ENCODE data around the gene PLCB2. TPM values are rescaled to one million over a fixed set of nuclear protein-coding genes. Genes with fewer than 3 reads are reported as not detected.

Gene PLCB2
- total and polyA plus RNA-seq, 8 donors = 3.5 to 12.5 (median 5.5) TPM

GRCh38 chr15:40253167-40253790, 54.5 kb downstream of the PLCB2 start:
- H3K27me3 ChIP-seq = peaks cover 0 to 34% (median 17%) of the 10 kb centered on the region in 3 donors
- H3K9me3 ChIP-seq = no peaks in the 10 kb centered on the region
- DNase-seq = no peak
- no peaks in the 10 kb centered on the region for H3K36me3 ChIP-seq
- 24 to 43% (median 28%) methylated on average over 20 to 28 of the region's 28 CpGs for WGBS, 5 donors
- H3K4me1 ChIP-seq = peaks cover 12 to 30% (median 24%) of the 10 kb centered on the region in 4 donors
- H3K4me3 ChIP-seq = peak overlapping the region; percentile 55 to 74 (median 62)
- intact Hi-C loops (cut with DNase I; ENCODE audit: low total_unique reads) = no loop called here
- TF ChIP-seq CTCF (IDR thresholded peaks at IDR 0.05) (no peak), POLR2A (IDR thresholded peaks at IDR 0.05) (no peak), EP300 (IDR thresholded peaks at IDR 0.05) (no peak)
- H3K27ac ChIP-seq = peak overlapping the region in 4 of 5 donors; percentile 36 to 74 (median 54)

- Histone ChIP-seq H3K4me3 (peak overlapping the region; percentile 55 to 74 (median 62)), H3K4me1 (peaks cover 12 to 30% (median 24%) of the 10 kb centered on the region in 4 donors), H3K9me3 (no peaks in the 10 kb centered on the region), H3K36me3 (no peaks in the 10 kb centered on the region), H3K27me3 (peaks cover 0 to 34% (median 17%) of the 10 kb centered on the region in 3 donors), H3K27ac (peak overlapping the region; percentile 36 to 74 (median 51))
- WGBS, 5 donors = 1 to 3% (median 1%) methylated on average over 20 to 82 of the region's 82 CpGs
- intact Hi-C loops (cut with DNase I; ENCODE audit: low total_unique reads) = no loop called here
- DNase-seq = peak; percentile 70 to 88
- TF ChIP-seq POLR2AphosphoS5 (IDR thresholded peaks at IDR 0.05) (peak in 1 of 3 donors; percentile 33), CTCF (IDR thresholded peaks at IDR 0.05) (no peak)
These were observed 55.1 kb downstream of the PLCB2 start for GRCh38 chr15:40252438-40253166.

- no peak for DNase-seq
- TF ChIP-seq POLR2A (IDR thresholded peaks at IDR 0.05) (no peak), POLR2AphosphoS5 (IDR thresholded peaks at IDR 0.05) (no peak), EP300 (IDR thresholded peaks at IDR 0.05) (no peak), CTCF (IDR thresholded peaks at IDR 0.05) (no peak)
- H3K4me3 ChIP-seq = peak overlapping the region; percentile 55 to 74 (median 62)
- peak overlapping the region in 3 of 5 donors; percentile 36 to 74 (median 62) for H3K27ac ChIP-seq
- H3K36me3 ChIP-seq = no peaks in the 10 kb centered on the region
- 26 to 43% (median 39%) methylated on average over 17 to 27 of the region's 27 CpGs for WGBS, 5 donors
- no peaks in the 10 kb centered on the region for H3K9me3 ChIP-seq
- intact Hi-C loops (cut with DNase I; ENCODE audit: low total_unique reads) = no loop called here
- H3K27me3 ChIP-seq = peaks cover 0 to 33% (median 17%) of the 10 kb centered on the region in 3 donors
- H3K4me1 ChIP-seq = peaks cover 12 to 30% (median 24%) of the 10 kb centered on the region in 4 donors
These were observed 55.6 kb downstream of the PLCB2 start for GRCh38 chr15:40252141-40252437.

- DNase-seq = no peak
- peaks cover 12 to 30% (median 24%) of the 10 kb centered on the region in 4 donors for H3K4me1 ChIP-seq
- no peaks in the 10 kb centered on the region for H3K9me3 ChIP-seq
- peak overlapping the region in 2 of 4 donors; percentile 55 to 74 for H3K4me3 ChIP-seq
- peaks cover 0 to 30% (median 17%) of the 10 kb centered on the region in 3 donors for H3K27me3 ChIP-seq
- intact Hi-C loops (cut with DNase I; ENCODE audit: low total_unique reads) = no loop called here
- 88 to 95% (median 89%) methylated on average over 5 to 10 of the region's 10 CpGs for WGBS, 5 donors
- TF ChIP-seq EP300 (IDR thresholded peaks at IDR 0.05) (no peak), CTCF (IDR thresholded peaks at IDR 0.05) (no peak), POLR2AphosphoS5 (IDR thresholded peaks at IDR 0.05) (no peak), POLR2A (IDR thresholded peaks at IDR 0.05) (no peak)
- H3K27ac ChIP-seq = no peak overlapping the region
- H3K36me3 ChIP-seq = no peaks in the 10 kb centered on the region
These were observed 56.1 kb downstream of the PLCB2 start for GRCh38 chr15:40251486-40252140.
